ENCODE measurements around the gene CLIP4. TPM values are rescaled to one million over a fixed set of nuclear protein-coding genes. Genes with fewer than 3 reads are reported as not detected.

The CLIP4 gene
- total and polyA plus RNA-seq, 10 of the 15 experiments (the other 5 are each of a cell fraction or from before 2014, with no cell fraction given), result 5.5 to 34.9 (median 16.8) TPM

DNA sequence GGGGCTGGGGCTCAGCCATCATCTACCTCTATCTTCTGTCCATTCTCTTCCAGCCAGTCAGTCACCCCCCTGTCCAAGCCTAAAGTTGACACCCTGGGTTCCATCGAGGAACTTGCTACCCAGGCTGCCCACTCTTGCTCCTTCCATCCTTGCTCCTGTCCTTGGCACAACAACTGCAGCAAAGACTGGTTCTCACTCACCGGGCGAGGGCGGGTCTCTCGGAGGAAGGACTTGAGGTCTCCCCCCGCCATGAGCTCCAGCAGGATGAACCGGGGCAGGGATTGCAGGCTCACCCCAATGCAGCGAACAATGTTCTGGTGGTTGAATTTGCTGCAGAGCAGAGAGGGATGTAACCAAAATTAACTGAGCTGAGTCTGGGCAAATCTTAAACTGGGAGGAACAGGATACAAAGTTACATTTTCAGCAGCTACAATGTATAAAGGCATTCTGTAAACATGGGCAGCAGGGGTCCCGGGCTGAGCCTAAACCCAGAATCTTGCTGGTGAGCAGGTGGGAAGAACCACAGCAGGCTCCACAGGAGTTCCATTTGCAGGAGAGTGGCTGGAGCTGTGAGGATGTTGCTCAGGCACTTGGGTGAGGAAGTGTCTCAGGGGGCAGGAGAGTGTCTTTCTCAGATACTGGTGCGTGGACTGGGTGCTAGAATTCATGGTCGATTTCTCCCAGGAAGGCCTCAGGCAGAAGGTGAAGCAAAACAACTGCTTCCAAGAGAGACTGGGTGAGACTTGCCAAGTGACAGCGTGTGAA lies 105.5 kb downstream of the CLIP4 start:
- Histone ChIP-seq H4K20me1 (ENCODE audit: control insufficient read depth, insufficient read depth) (no peaks in the 10 kb centered on the region), H3K9ac (ENCODE audit: control insufficient read depth, insufficient read depth, low read length) (no peak overlapping the region), H3K27me3 (replicated peaks in 1 of 2; ENCODE audit: control insufficient read depth in 2 of 2, insufficient read depth in 2 of 2, low read length in 1 of 2) (no peaks in the 10 kb centered on the region), H3K36me3 (ENCODE audit: control insufficient read depth in 2 of 2, insufficient read depth in 2 of 2, low read length in 1 of 2) (no peaks in the 10 kb centered on the region), H3K79me2 (ENCODE audit: control insufficient read depth, insufficient read depth, low read length) (no peaks in the 10 kb centered on the region), H2AFZ (ENCODE audit: control insufficient read depth, low read depth, low read length) (no peak overlapping the region), H3K9me3 (replicated peaks; ENCODE audit: control insufficient read depth, insufficient read depth, low read length) (no peaks in the 10 kb centered on the region), H3K4me3 (no peak overlapping the region), H3K27ac (ENCODE audit: control insufficient read depth, insufficient read depth) (no peak overlapping the region), H3K4me2 (ENCODE audit: control insufficient read depth, insufficient read depth) (no peak overlapping the region), H3K4me1 (ENCODE audit: control insufficient read depth, insufficient read depth, low read length) (no peaks in the 10 kb centered on the region)
- intact Hi-C loops (cut with micrococcal nuclease; ENCODE audit: unreplicated experiment), result no loop called here
- in situ Hi-C loops (cut with MboI), result no loop called here
- RAD21 ChIA-PET (ENCODE audit: unreplicated experiment), result no interaction called here
- no TSS peak for BruUV-seq (replicated peaks)
- POLR2A ChIA-PET, result no interaction called here
- TF ChIP-seq JUND (IDR thresholded peaks at IDR 0.05; ENCODE audit: low read depth, low read length) (no peak), BACH1 (IDR thresholded peaks at IDR 0.05; ENCODE audit: borderline replicate concordance) (no peak)
- SMC1A ChIA-PET (ENCODE audit: uncharacterized antibody, unreplicated experiment), result no interaction called here
- CTCF ChIA-PET, result interaction anchor here (0.6 kb wide), 1 partner anchor 333 kb away, joined by 3 read pairs; no protein-coding TSS in a partner anchor
- ATAC-seq, result no peak
- FAIRE-seq, result no peak
- WGBS (ENCODE audit: insufficient coverage, insufficient replicate concordance, low lambda C conversion rate, missing lambda C conversion rate), result 59% methylated on average over 12 of the region's 12 CpGs
- DNase-seq (ENCODE audit: low read depth, low spot score), result no peak

DNA sequence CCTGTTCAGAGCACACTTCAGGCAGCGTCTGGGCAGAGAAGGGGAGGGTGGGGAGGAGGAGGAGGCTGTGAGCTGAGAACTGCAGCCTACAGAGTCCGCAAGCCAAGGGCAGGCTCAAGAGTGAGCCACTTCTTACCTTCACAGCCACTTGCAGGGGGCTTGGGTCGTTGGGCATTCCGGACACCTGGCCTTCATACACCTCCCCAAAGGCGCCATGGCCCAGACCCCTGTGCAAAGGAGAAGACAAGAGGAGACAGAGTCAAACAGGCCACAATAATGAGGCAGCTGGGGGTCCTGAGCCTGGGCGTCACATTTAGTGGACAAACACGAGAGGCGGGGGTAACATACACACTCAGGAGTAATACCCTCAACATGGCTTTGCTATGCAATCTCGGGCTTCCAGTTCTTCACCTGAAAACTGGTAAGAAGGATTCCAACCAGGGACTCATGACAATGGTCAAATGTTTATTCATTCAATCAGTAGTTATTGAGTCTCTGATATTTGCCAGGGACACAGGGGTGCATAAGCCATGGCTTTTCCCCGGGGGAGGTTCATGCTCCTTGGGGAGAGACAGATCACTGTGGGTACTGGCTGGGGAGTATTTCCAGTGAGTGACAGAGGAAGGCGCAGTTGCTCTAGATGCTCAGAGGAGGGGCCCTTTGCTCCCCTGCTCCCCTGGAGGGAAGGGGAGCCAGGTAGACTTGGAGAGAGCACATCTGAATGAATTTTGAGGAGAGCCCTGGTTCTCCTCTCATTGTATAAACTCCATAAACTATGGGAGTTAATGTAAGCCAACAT lies 107.4 kb downstream of the CLIP4 start:
- POLR2A ChIA-PET, result no interaction called here
- TF ChIP-seq CEBPB (IDR thresholded peaks at IDR 0.05; ENCODE audit: borderline replicate concordance in 1 of 2, low read depth in 2 of 2, low read length in 2 of 2) (no peak), MEF2A (IDR thresholded peaks at IDR 0.05; ENCODE audit: insufficient read depth, low read depth, low read length) (no peak), SMARCA5 (IDR thresholded peaks at IDR 0.05) (no peak), HDGF (IDR thresholded peaks at IDR 0.05) (no peak), YBX1 (IDR thresholded peaks at IDR 0.05) (no peak), STAT1 (conservative IDR thresholded peaks at IDR 0.05) (no peak), ZSCAN29 (IDR thresholded peaks at IDR 0.05) (no peak), HDAC6 (IDR thresholded peaks at IDR 0.05; ENCODE audit: unreplicated experiment) (no peak), DPF2 (IDR thresholded peaks at IDR 0.05) (no peak), ZNF274 (IDR thresholded peaks at IDR 0.05; ENCODE audit: insufficient read depth, insufficient read length) (no peak), POLR2AphosphoS5 (IDR thresholded peaks at IDR 0.05; ENCODE audit: low read length) (no peak), GABPA (IDR thresholded peaks at IDR 0.05; ENCODE audit: low read depth) (no peak), RFX5 (IDR thresholded peaks at IDR 0.05; ENCODE audit: low read depth, low read length) (no peak), EZH2 (IDR thresholded peaks at IDR 0.05; ENCODE audit: borderline replicate concordance, control insufficient read depth, low read depth, low read length) (no peak), POLR2AphosphoS2 (IDR thresholded peaks at IDR 0.05; ENCODE audit: low read depth, low read length) (no peak)
- TF ChIP-seq, protein P1, sequence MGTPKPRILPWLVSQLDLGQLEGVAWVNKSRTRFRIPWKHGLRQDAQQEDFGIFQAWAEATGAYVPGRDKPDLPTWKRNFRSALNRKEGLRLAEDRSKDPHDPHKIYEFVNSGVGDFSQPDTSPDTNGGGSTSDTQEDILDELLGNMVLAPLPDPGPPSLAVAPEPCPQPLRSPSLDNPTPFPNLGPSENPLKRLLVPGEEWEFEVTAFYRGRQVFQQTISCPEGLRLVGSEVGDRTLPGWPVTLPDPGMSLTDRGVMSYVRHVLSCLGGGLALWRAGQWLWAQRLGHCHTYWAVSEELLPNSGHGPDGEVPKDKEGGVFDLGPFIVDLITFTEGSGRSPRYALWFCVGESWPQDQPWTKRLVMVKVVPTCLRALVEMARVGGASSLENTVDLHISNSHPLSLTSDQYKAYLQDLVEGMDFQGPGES (IDR thresholded peaks at IDR 0.05), result no peak
- Histone ChIP-seq H3K27ac (ENCODE audit: control insufficient read depth, insufficient read depth) (no peak overlapping the region), H4K20me1 (ENCODE audit: control insufficient read depth, insufficient read depth) (no peaks in the 10 kb centered on the region), H3K9ac (ENCODE audit: control insufficient read depth, insufficient read depth, low read length) (no peak overlapping the region), H3K4me2 (ENCODE audit: control insufficient read depth, insufficient read depth) (no peak overlapping the region), H3K79me2 (ENCODE audit: control insufficient read depth, insufficient read depth, low read length) (no peaks in the 10 kb centered on the region), H2AFZ (ENCODE audit: control insufficient read depth, low read depth, low read length) (no peak overlapping the region), H3K36me3 (ENCODE audit: control insufficient read depth in 2 of 2, insufficient read depth in 2 of 2, low read length in 1 of 2) (no peaks in the 10 kb centered on the region), H3K4me1 (ENCODE audit: control insufficient read depth, insufficient read depth, low read length) (no peaks in the 10 kb centered on the region), H3K9me3 (replicated peaks; ENCODE audit: control insufficient read depth, insufficient read depth, low read length) (no peaks in the 10 kb centered on the region), H3K4me3 (no peak overlapping the region), H3K27me3 (replicated peaks in 1 of 2; ENCODE audit: control insufficient read depth in 2 of 2, insufficient read depth in 2 of 2, low read length in 1 of 2) (no peaks in the 10 kb centered on the region)
- WGBS (ENCODE audit: insufficient coverage, insufficient replicate concordance, low lambda C conversion rate, missing lambda C conversion rate), result 38% methylated on average over 10 of the region's 11 CpGs
- DNase-seq (ENCODE audit: low read depth, low spot score) (no peak), ATAC-seq (no peak), FAIRE-seq (no peak)
- RAD21 ChIA-PET (ENCODE audit: unreplicated experiment), result no interaction called here
- CTCF ChIA-PET, result interaction anchor here (1.5 kb wide), 1 partner anchor 16 kb away, joined by 4 read pairs; no protein-coding TSS in a partner anchor
- BruUV-seq (replicated peaks), result no TSS peak
- in situ Hi-C loops (cut with MboI), result no loop called here
- intact Hi-C loops (cut with micrococcal nuclease; ENCODE audit: unreplicated experiment), result no loop called here
- SMC1A ChIA-PET (ENCODE audit: uncharacterized antibody, unreplicated experiment), result no interaction called here

Measured in GM12878 (cell line).